ENCODE measurements around the gene COX15.
"Not testable (repeated sequence)": the region's sequence is repeated elsewhere in the genome, so short reads cannot be mapped to it uniquely, and the experiment has no call there.

The COX15 gene

GRCh38 chr10:99760321-99760720 lies 28.4 kb upstream of the COX15 start:
- Histone ChIP-seq H3K4me3 (ENCODE audit: low read length) (no peak overlapping the region), H3K4me1 (ENCODE audit: control insufficient read depth, low read depth, low read length) (no peaks in the 10 kb centered on the region), H3K9ac (ENCODE audit: low read length) (no peak overlapping the region), H3K36me3 (ENCODE audit: control insufficient read depth, low read depth, low read length) (peaks cover 20% of the 10 kb centered on the region), H3K27me3 (ENCODE audit: control insufficient read depth, insufficient read depth, low read length) (no peaks in the 10 kb centered on the region), H3K27ac (ENCODE audit: low read length) (no peak overlapping the region), H3K9me3 (ENCODE audit: control insufficient read depth, low read depth, low read length) (no peaks in the 10 kb centered on the region)

- H3K27me3 ChIP-seq (ENCODE audit: control insufficient read depth, insufficient read depth, low read length) = no peaks in the 10 kb centered on the region
- H3K27ac ChIP-seq (ENCODE audit: low read length) = no peak overlapping the region
- H3K4me1 ChIP-seq (ENCODE audit: control insufficient read depth, low read depth, low read length) = no peaks in the 10 kb centered on the region
- no peaks in the 10 kb centered on the region for H3K9me3 ChIP-seq (ENCODE audit: control insufficient read depth, low read depth, low read length)
- no peak overlapping the region for H3K4me3 ChIP-seq (ENCODE audit: low read length)
- peaks cover 29% of the 10 kb centered on the region for H3K36me3 ChIP-seq (ENCODE audit: control insufficient read depth, low read depth, low read length)
- H3K9ac ChIP-seq (ENCODE audit: low read length) = no peak overlapping the region
Measured at GRCh38 chr10:99758211-99758891, 26.4 kb upstream of the COX15 start.

GRCh38 chr10:99756159-99756558 lies 24.2 kb upstream of the COX15 start:
- Histone ChIP-seq H3K27ac (ENCODE audit: low read length) (no peak overlapping the region), H3K27me3 (ENCODE audit: control insufficient read depth, insufficient read depth, low read length) (no peaks in the 10 kb centered on the region), H3K4me1 (ENCODE audit: control insufficient read depth, low read depth, low read length) (no peaks in the 10 kb centered on the region), H3K9me3 (ENCODE audit: control insufficient read depth, low read depth, low read length) (no peaks in the 10 kb centered on the region), H3K36me3 (ENCODE audit: control insufficient read depth, low read depth, low read length) (peaks cover 34% of the 10 kb centered on the region), H3K9ac (ENCODE audit: low read length) (no peak overlapping the region), H3K4me3 (ENCODE audit: low read length) (no peak overlapping the region)

GRCh38 chr10:99754670-99755069 lies 22.7 kb upstream of the COX15 start:
- no peaks in the 10 kb centered on the region for H3K27me3 ChIP-seq (ENCODE audit: control insufficient read depth, insufficient read depth, low read length)
- peaks cover 45% of the 10 kb centered on the region for H3K36me3 ChIP-seq (ENCODE audit: control insufficient read depth, low read depth, low read length)
- H3K27ac ChIP-seq (ENCODE audit: low read length) = no peak overlapping the region
- no peak overlapping the region for H3K9ac ChIP-seq (ENCODE audit: low read length)
- no peaks in the 10 kb centered on the region for H3K4me1 ChIP-seq (ENCODE audit: control insufficient read depth, low read depth, low read length)
- no peak overlapping the region for H3K4me3 ChIP-seq (ENCODE audit: low read length)
- no peaks in the 10 kb centered on the region for H3K9me3 ChIP-seq (ENCODE audit: control insufficient read depth, low read depth, low read length)

GRCh38 chr10:99750641-99751040 lies 18.7 kb upstream of the COX15 start:
- Histone ChIP-seq H3K27me3 (ENCODE audit: control insufficient read depth, insufficient read depth, low read length) (no peaks in the 10 kb centered on the region), H3K4me3 (ENCODE audit: low read length) (no peak overlapping the region), H3K9ac (ENCODE audit: low read length) (no peak overlapping the region), H3K4me1 (ENCODE audit: control insufficient read depth, low read depth, low read length) (no peaks in the 10 kb centered on the region), H3K27ac (ENCODE audit: low read length) (no peak overlapping the region), H3K36me3 (ENCODE audit: control insufficient read depth, low read depth, low read length) (peaks cover 57% of the 10 kb centered on the region), H3K9me3 (ENCODE audit: control insufficient read depth, low read depth, low read length) (no peaks in the 10 kb centered on the region)

- no peaks in the 10 kb centered on the region for H3K4me1 ChIP-seq (ENCODE audit: control insufficient read depth, low read depth, low read length)
- no peak overlapping the region for H3K4me3 ChIP-seq (ENCODE audit: low read length)
- no peaks in the 10 kb centered on the region for H3K9me3 ChIP-seq (ENCODE audit: control insufficient read depth, low read depth, low read length)
- H3K36me3 ChIP-seq (ENCODE audit: control insufficient read depth, low read depth, low read length) = peaks cover 58% of the 10 kb centered on the region
- H3K27me3 ChIP-seq (ENCODE audit: control insufficient read depth, insufficient read depth, low read length) = no peaks in the 10 kb centered on the region
- no peak overlapping the region for H3K27ac ChIP-seq (ENCODE audit: low read length)
- H3K9ac ChIP-seq (ENCODE audit: low read length) = no peak overlapping the region
Measured at GRCh38 chr10:99748823-99749451, 17.0 kb upstream of the COX15 start.

GRCh38 chr10:99746166-99746565 lies 14.2 kb upstream of the COX15 start:
- not testable (repeated sequence) for H3K9ac ChIP-seq (ENCODE audit: low read length); H3K9me3 ChIP-seq (ENCODE audit: control insufficient read depth, low read depth, low read length); H3K27ac ChIP-seq (ENCODE audit: low read length); H3K4me3 ChIP-seq (ENCODE audit: low read length); H3K4me1 ChIP-seq (ENCODE audit: control insufficient read depth, low read depth, low read length); H3K27me3 ChIP-seq (ENCODE audit: control insufficient read depth, insufficient read depth, low read length)
- peaks cover 80% of the 10 kb centered on the region for H3K36me3 ChIP-seq (ENCODE audit: control insufficient read depth, low read depth, low read length)

- peaks cover 8% of the 10 kb centered on the region for H3K9me3 ChIP-seq (ENCODE audit: control insufficient read depth, low read depth, low read length)
- H3K9ac ChIP-seq (ENCODE audit: low read length) = no peak overlapping the region
- H3K36me3 ChIP-seq (ENCODE audit: control insufficient read depth, low read depth, low read length) = peaks cover 79% of the 10 kb centered on the region
- H3K4me3 ChIP-seq (ENCODE audit: low read length) = no peak overlapping the region
- no peaks in the 10 kb centered on the region for H3K27me3 ChIP-seq (ENCODE audit: control insufficient read depth, insufficient read depth, low read length)
- H3K27ac ChIP-seq (ENCODE audit: low read length) = no peak overlapping the region
- H3K4me1 ChIP-seq (ENCODE audit: control insufficient read depth, low read depth, low read length) = no peaks in the 10 kb centered on the region
Measured at GRCh38 chr10:99743841-99744240, 11.9 kb upstream of the COX15 start.

- Histone ChIP-seq H3K36me3 (ENCODE audit: control insufficient read depth, low read depth, low read length) (peaks cover 68% of the 10 kb centered on the region), H3K27me3 (ENCODE audit: control insufficient read depth, insufficient read depth, low read length) (no peaks in the 10 kb centered on the region), H3K4me3 (ENCODE audit: low read length) (no peak overlapping the region)
Measured at GRCh38 chr10:99742701-99743100, 10.8 kb upstream of the COX15 start.

GRCh38 chr10:99742254-99742653 lies 10.3 kb upstream of the COX15 start:
- H3K4me1 ChIP-seq (ENCODE audit: control insufficient read depth, low read depth, low read length) = no peaks in the 10 kb centered on the region
- H3K36me3 ChIP-seq (ENCODE audit: control insufficient read depth, low read depth, low read length) = peaks cover 68% of the 10 kb centered on the region
- no peaks in the 10 kb centered on the region for H3K27me3 ChIP-seq (ENCODE audit: control insufficient read depth, insufficient read depth, low read length)
- no peak overlapping the region for H3K4me3 ChIP-seq (ENCODE audit: low read length)
- H3K9ac ChIP-seq (ENCODE audit: low read length) = no peak overlapping the region
- peaks cover 8% of the 10 kb centered on the region for H3K9me3 ChIP-seq (ENCODE audit: control insufficient read depth, low read depth, low read length)
- H3K27ac ChIP-seq (ENCODE audit: low read length) = no peak overlapping the region

More at GRCh38 chr10:99742701-99743100, 10.8 kb upstream of the COX15 start:
- Histone ChIP-seq H3K9me3 (ENCODE audit: control insufficient read depth, low read depth, low read length) (peaks cover 8% of the 10 kb centered on the region), H3K9ac (ENCODE audit: low read length) (no peak overlapping the region), H3K27ac (ENCODE audit: low read length) (no peak overlapping the region), H3K4me1 (ENCODE audit: control insufficient read depth, low read depth, low read length) (no peaks in the 10 kb centered on the region)

- peaks cover 8% of the 10 kb centered on the region for H3K9me3 ChIP-seq (ENCODE audit: control insufficient read depth, low read depth, low read length)
- no peak overlapping the region for H3K4me3 ChIP-seq (ENCODE audit: low read length)
- H3K9ac ChIP-seq (ENCODE audit: low read length) = no peak overlapping the region
- no peak overlapping the region for H3K27ac ChIP-seq (ENCODE audit: low read length)
- no peaks in the 10 kb centered on the region for H3K4me1 ChIP-seq (ENCODE audit: control insufficient read depth, low read depth, low read length)
- no peaks in the 10 kb centered on the region for H3K27me3 ChIP-seq (ENCODE audit: control insufficient read depth, insufficient read depth, low read length)
- peaks cover 74% of the 10 kb centered on the region for H3K36me3 ChIP-seq (ENCODE audit: control insufficient read depth, low read depth, low read length)
Measured at GRCh38 chr10:99740933-99741559, 9.1 kb upstream of the COX15 start.

GRCh38 chr10:99740260-99740659 lies 8.3 kb upstream of the COX15 start:
- Histone ChIP-seq H3K27me3 (ENCODE audit: control insufficient read depth, insufficient read depth, low read length) (no peaks in the 10 kb centered on the region), H3K36me3 (ENCODE audit: control insufficient read depth, low read depth, low read length) (peaks cover 72% of the 10 kb centered on the region), H3K9me3 (ENCODE audit: control insufficient read depth, low read depth, low read length) (peaks cover 8% of the 10 kb centered on the region), H3K27ac (ENCODE audit: low read length) (no peak overlapping the region), H3K4me3 (ENCODE audit: low read length) (no peak overlapping the region), H3K4me1 (ENCODE audit: control insufficient read depth, low read depth, low read length) (no peaks in the 10 kb centered on the region), H3K9ac (ENCODE audit: low read length) (no peak overlapping the region)

Data from iPS-18a (cell line).